HG03378 (cell line): ENCODE data around the gene UBALD1.
A peak's percentile ranks its signal among the peaks of the same experiment; 100 is the strongest.

ENCODE experiments used
- ATAC-seq: cut with Tn5 transposase; IDR thresholded peaks from one replicate; pipeline ENCODE4 v1.9.1; 2021; ENCODE audit warnings: mild to moderate bottlenecking, moderate library complexity; ENCODE audit not compliant: unreplicated experiment

UBALD1 gene

GRCh38 chr16:4646773-4647643, 32.3 kb upstream of the UBALD1 start:
- ATAC-seq: no peak

GRCh38 chr16:4641895-4642294, 27.2 kb upstream of the UBALD1 start:
- ATAC-seq: no peak

- no peak for ATAC-seq
These were observed 26.6 kb upstream of the UBALD1 start for GRCh38 chr16:4641306-4641687.

- no peak for ATAC-seq
These were observed 26.1 kb upstream of the UBALD1 start for GRCh38 chr16:4640572-4641305.

GRCh38 chr16:4639899-4640509, 25.3 kb upstream of the UBALD1 start:
- no peak for ATAC-seq

GRCh38 chr16:4637501-4638166, 22.9 kb upstream of the UBALD1 start:
- ATAC-seq: no peak

- no peak for ATAC-seq
These were observed 21.5 kb upstream of the UBALD1 start for GRCh38 chr16:4636196-4636595.

- ATAC-seq: no peak
These were observed 20.1 kb upstream of the UBALD1 start for GRCh38 chr16:4634768-4635167.

GRCh38 chr16:4633910-4634635, 19.4 kb upstream of the UBALD1 start:
- no peak for ATAC-seq

GRCh38 chr16:4631444-4631843, 16.8 kb upstream of the UBALD1 start:
- ATAC-seq: no peak

GRCh38 chr16:4628283-4628682, 13.6 kb upstream of the UBALD1 start:
- ATAC-seq: no peak

- ATAC-seq: no peak
These were observed 11.7 kb upstream of the UBALD1 start for GRCh38 chr16:4626396-4626795.

GRCh38 chr16:4625560-4626159, 11.0 kb upstream of the UBALD1 start:
- ATAC-seq: no peak

GRCh38 chr16:4624827-4625559, 10.3 kb upstream of the UBALD1 start:
- peak; percentile 47 for ATAC-seq

- ATAC-seq: peak; percentile 59
These were observed 9.5 kb upstream of the UBALD1 start, which contains the start of gene MGRN1 for GRCh38 chr16:4624015-4624826. Gene MGRN1 (plus strand): TSS chr16:4624826. CDS start chr16:4624961, 135 bp downstream.

GRCh38 chr16:4623593-4623992, 8.9 kb upstream of the UBALD1 start:
- ATAC-seq: no peak

- no peak for ATAC-seq
These were observed 4.1 kb upstream of the UBALD1 start for GRCh38 chr16:4618645-4619418.

GRCh38 chr16:4617880-4618279, 3.2 kb upstream of the UBALD1 start:
- ATAC-seq: no peak
